ENCODE measurements around the gene WFIKKN1. TPM values are rescaled to one million over a fixed set of nuclear protein-coding genes. Genes with fewer than 3 reads are reported as not detected.

WFIKKN1 gene
- total RNA-seq, 3 donors from 2014 or later: 1.1 to 2.2 (median 1.6) TPM

DNA sequence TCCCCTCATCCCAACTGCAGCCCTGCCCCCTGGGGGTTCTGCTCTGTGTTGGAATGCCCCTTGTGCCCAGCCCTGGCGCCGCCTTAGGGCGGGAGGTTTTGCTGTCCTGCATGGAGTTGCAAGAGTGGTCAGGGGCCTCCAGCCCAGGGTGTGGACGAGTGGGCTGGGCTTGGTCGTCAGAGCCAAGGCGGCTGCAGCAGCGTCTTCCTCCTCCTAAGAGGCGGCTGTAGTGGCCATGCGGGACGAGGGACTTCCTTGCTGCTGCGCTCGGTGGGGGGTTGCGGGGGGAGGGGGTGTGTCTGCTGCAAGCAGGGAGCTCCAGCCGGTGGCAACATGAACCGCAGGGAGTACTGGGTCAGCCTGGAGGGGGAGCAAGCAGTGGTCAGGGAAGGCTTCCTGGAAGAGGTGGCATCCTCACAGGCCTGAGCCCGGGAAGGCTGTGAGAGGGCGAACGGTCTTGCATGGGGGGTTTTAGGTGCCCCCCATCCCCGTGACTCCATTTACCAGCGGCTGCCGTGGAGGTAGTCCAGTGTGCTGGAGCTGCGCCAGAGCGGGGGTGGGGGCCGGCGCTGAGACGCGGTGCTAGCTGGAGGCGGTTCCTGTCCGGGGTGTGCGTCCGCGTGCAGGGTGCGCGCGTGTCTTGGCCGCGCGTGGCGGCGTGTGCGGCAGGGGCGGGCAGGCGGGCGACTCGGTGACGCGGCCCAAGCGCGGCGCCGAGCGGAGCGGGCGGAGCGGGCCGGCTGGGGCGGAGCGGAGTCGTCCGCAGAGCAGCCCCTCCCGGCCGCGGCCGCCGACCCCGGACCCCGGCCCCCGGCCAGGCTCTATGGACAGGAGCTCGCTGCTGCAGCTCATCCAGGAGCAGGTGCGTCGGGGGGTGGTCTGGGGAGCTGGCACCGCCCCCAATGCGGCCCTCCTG is 44.4 kb downstream of the WFIKKN1 start, which contains the start of gene RHBDL1:
RHBDL1 (plus strand) TSS at position 704 of the 916 bp plus-strand sequence; CDS start at position 824, 120 bp downstream.
- DNase-seq (peak in 2 of 3 donors; percentile 64 to 75), ATAC-seq (no peak)
- TF ChIP-seq, protein P1, sequence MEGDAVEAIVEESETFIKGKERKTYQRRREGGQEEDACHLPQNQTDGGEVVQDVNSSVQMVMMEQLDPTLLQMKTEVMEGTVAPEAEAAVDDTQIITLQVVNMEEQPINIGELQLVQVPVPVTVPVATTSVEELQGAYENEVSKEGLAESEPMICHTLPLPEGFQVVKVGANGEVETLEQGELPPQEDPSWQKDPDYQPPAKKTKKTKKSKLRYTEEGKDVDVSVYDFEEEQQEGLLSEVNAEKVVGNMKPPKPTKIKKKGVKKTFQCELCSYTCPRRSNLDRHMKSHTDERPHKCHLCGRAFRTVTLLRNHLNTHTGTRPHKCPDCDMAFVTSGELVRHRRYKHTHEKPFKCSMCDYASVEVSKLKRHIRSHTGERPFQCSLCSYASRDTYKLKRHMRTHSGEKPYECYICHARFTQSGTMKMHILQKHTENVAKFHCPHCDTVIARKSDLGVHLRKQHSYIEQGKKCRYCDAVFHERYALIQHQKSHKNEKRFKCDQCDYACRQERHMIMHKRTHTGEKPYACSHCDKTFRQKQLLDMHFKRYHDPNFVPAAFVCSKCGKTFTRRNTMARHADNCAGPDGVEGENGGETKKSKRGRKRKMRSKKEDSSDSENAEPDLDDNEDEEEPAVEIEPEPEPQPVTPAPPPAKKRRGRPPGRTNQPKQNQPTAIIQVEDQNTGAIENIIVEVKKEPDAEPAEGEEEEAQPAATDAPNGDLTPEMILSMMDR (IDR thresholded peaks at IDR 0.05): no peak
- peaks cover 36% of the 10 kb centered on the region for H3K4me1 ChIP-seq (ENCODE audit: low read depth)
- no peaks in the 10 kb centered on the region for H3K9me3 ChIP-seq
- intact Hi-C loops (cut with DNase I, micrococcal nuclease): no loop called here
- H3K36me3 ChIP-seq (ENCODE audit: low read depth): peaks cover 13% of the 10 kb centered on the region
- no peak within 1 kb of the TSS for H3K4me3 ChIP-seq

DNA sequence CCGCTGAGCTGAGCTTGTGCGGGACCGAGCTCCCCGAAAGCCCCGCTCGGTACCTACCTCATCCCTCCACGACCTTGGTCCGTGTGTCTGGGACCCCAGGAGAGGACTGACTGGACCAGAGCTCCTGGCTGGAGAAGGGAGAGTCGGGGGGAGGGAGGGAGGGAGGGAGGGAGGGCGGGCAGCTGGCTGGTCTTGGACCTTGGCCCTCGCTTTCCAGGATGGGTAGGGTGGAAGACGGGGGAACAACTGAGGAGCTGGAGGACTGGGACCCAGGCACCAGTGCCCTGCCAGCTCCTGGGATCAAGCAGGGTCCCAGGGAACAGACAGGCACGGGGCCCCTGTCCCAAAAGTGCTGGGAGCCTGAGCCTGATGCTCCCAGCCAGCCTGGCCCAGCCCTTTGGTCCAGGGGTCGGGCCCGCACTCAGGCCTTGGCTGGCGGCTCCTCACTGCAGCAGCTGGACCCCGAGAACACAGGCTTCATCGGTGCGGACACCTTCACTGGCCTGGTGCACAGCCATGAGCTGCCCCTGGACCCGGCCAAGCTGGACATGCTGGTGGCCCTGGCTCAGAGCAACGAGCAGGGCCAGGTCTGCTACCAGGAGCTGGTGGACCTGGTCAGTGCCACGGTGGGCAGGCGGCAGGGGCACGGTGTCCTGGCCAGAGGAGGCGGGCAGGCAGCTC is 45.2 kb downstream of the WFIKKN1 start:
- Histone ChIP-seq H3K9me3 (no peaks in the 10 kb centered on the region), H3K4me3 (no peak overlapping the region), H3K36me3 (ENCODE audit: low read depth) (peaks cover 11% of the 10 kb centered on the region), H3K4me1 (ENCODE audit: low read depth) (peaks cover 39% of the 10 kb centered on the region)
- DNase-seq (peak in 2 of 3 donors; percentile 48 to 61), ATAC-seq (no peak)
- TF ChIP-seq, protein P1 (IDR thresholded peaks at IDR 0.05): no peak
- intact Hi-C loops (cut with DNase I, micrococcal nuclease): no loop called here

DNA sequence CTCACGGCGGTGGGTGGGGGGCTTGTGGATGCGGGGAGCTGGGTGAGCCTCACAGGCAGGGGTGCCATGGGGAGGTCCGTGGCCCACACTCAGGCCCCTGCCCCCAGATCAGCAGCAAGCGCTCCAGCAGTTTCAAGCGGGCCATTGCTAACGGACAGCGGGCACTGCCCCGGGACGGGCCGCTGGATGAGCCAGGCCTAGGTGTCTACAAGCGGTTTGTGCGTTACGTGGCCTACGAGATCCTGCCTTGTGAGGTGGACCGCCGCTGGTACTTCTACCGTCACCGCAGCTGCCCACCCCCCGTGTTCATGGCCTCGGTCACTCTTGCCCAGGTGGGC is 45.7 kb downstream of the WFIKKN1 start:
- Histone ChIP-seq H3K4me3 (no peak overlapping the region), H3K4me1 (ENCODE audit: low read depth) (peaks cover 44% of the 10 kb centered on the region), H3K9me3 (no peaks in the 10 kb centered on the region), H3K36me3 (ENCODE audit: low read depth) (peaks cover 6% of the 10 kb centered on the region)
- ATAC-seq (no peak), DNase-seq (no peak)
- TF ChIP-seq, protein P1 (IDR thresholded peaks at IDR 0.05): no peak
- intact Hi-C loops (cut with DNase I, micrococcal nuclease): no loop called here

DNA sequence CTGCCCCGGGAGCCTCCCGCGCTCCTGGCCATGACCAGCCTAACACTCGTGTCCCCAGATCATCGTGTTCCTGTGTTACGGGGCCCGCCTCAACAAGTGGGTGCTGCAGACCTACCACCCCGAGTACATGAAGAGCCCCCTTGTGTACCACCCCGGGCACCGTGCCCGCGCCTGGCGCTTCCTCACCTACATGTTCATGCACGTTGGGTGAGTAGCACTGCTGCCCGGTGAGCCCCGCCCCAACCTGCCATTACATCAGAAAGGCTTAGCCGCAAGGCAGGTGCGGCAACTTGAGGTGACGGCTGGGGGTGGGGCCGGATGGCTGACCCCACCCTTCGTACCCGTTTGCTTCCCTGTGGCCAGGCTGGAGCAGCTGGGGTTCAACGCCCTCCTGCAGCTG is 46.1 kb downstream of the WFIKKN1 start:
- TF ChIP-seq, protein P1 (IDR thresholded peaks at IDR 0.05): no peak
- peak; percentile 68 for ATAC-seq

DNA sequence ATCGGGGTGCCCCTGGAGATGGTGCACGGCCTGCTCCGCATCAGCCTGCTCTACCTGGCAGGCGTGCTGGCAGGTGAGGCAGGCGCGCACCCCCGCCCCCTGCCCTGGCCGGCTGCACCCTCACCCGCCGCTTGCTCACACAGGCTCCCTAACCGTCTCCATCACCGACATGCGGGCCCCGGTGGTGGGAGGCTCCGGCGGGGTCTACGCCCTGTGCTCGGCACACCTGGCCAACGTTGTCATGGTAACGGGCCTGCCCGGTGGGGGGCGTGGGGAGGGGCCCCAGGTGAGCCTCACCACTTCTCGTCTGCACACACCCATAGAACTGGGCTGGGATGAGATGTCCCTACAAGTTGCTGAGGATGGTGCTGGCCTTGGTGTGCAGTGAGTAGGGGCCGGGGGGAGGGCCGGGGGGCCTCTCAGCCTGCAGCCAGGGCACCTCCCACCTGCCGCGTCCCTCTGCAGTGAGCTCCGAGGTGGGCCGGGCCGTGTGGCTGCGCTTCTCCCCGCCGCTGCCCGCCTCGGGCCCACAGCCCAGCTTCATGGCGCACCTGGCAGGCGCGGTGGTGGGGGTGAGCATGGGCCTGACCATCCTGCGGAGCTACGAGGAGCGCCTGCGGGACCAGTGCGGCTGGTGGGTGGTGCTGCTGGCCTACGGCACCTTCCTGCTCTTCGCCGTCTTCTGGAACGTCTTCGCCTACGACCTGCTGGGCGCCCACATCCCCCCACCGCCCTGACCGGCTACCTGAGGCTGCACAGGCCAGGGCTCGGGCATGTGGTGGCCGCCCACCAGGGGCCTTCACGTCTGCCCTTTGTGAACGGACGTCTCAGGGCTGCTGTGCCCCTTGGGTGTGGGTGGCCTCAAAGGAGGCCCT is 46.8 kb downstream of the WFIKKN1 start:
- no peak for ATAC-seq

More for the DNA sequence above, 46.1 kb downstream of the WFIKKN1 start:
- H3K36me3 ChIP-seq (ENCODE audit: low read depth): peaks cover 4% of the 10 kb centered on the region
- no peaks in the 10 kb centered on the region for H3K9me3 ChIP-seq
- peaks cover 47% of the 10 kb centered on the region for H3K4me1 ChIP-seq (ENCODE audit: low read depth)
- H3K4me3 ChIP-seq: no peak overlapping the region
- DNase-seq: peak; percentile 92 to 95 (median 94)
- intact Hi-C loops (cut with DNase I, micrococcal nuclease): no loop called here

More for the DNA sequence above, 46.8 kb downstream of the WFIKKN1 start:
- no peak overlapping the region for H3K4me3 ChIP-seq
- TF ChIP-seq, protein P1 (IDR thresholded peaks at IDR 0.05): no peak
- peaks cover 54% of the 10 kb centered on the region for H3K4me1 ChIP-seq (ENCODE audit: low read depth)
- no peaks in the 10 kb centered on the region for H3K9me3 ChIP-seq
- intact Hi-C loops (cut with DNase I, micrococcal nuclease): no loop called here
- peak in 1 of 3 donors; percentile 33 for DNase-seq
- H3K36me3 ChIP-seq (ENCODE audit: low read depth): peaks cover 9% of the 10 kb centered on the region
